Retinal pigment epithelial cell (primary cell): ENCODE results near the gene NFASC.

ENCODE experiments used
- DNase-seq: peaks from one replicate; pipeline ENCODE4 v3.0.0-alpha.2; 2010; ENCODE audit warnings: low read depth
- H3K4me3 ChIP-seq: 2 replicates; pipeline ENCODE4 v1.5.1; 2011; ENCODE audit warnings: mild to moderate bottlenecking, low read length, control low read depth, moderate library complexity
- CTCF ChIP-seq: conservative IDR thresholded peaks from 2 replicates; pipeline ENCODE4 v1.5.1; 2011; ENCODE audit warnings: low read depth, low read length, control low read depth, inconsistent platforms

The NFASC gene

GRCh38 chr1:204950353-204951001, 79.8 kb downstream of the NFASC start:
- H3K4me3 ChIP-seq: no peak overlapping the region
- DNase-seq: no peak
- TF ChIP-seq CTCF: no peak

GRCh38 chr1:204958317-204959307, 88.0 kb downstream of the NFASC start:
- TF ChIP-seq CTCF: no peak
- DNase-seq: no peak
- no peak overlapping the region for H3K4me3 ChIP-seq

GRCh38 chr1:204959374-204959773, 88.7 kb downstream of the NFASC start:
- TF ChIP-seq CTCF: no peak
- no peak overlapping the region for H3K4me3 ChIP-seq
- no peak for DNase-seq

- no peak for DNase-seq
- H3K4me3 ChIP-seq: no peak overlapping the region
- TF ChIP-seq CTCF: no peak
Observed at GRCh38 chr1:204959836-204960235, 89.2 kb downstream of the NFASC start.

- no peak overlapping the region for H3K4me3 ChIP-seq
- no peak for DNase-seq
- no peak for TF ChIP-seq CTCF
Observed at GRCh38 chr1:204960306-204961125, 89.9 kb downstream of the NFASC start.

- H3K4me3 ChIP-seq: no peak overlapping the region
- TF ChIP-seq CTCF: no peak
- DNase-seq: no peak
Observed at GRCh38 chr1:204961765-204962419, 91.2 kb downstream of the NFASC start.
